Caco-2 (cell line): ENCODE data around the gene SGTA. TPM values are rescaled to one million over a fixed set of nuclear protein-coding genes. Genes with fewer than 3 reads are reported as not detected.

Experiments used
- BruUV-seq: library from RNA; stranded (reverse); fragments of 400-500 nt; replicated peaks from 2 replicates; lab custom pipeline; 2021; lab: Mats Ljungman, UMichigan
- CTCF ChIA-PET: fragments of 300-600 bp; sonication (Branson Sonifier 250); formaldehyde crosslinking; loops from one replicate; lab custom pipeline; 2022; ENCODE audit warnings: antibody characterized with exemption; lab: Charles Lee
- POLR2A ChIA-PET: fragments of 300-600 bp; sonication (Branson Sonifier 250); formaldehyde crosslinking; loops from one replicate; lab custom pipeline; 2022; ENCODE audit warnings: antibody characterized with exemption; lab: Charles Lee
- DNase-seq, 2 experiments: peaks; one replicate each; pipeline versions ENCODE4 v3.0.0 to v3.0.0-alpha.2; 2020 to 2022
- H3K27me3 ChIP-seq: replicated peaks from 2 replicates; pipeline ENCODE4 v1.6.0; 2011; ENCODE audit warnings: low read length; ENCODE audit not compliant: control insufficient read depth, insufficient read depth
- H3K36me3 ChIP-seq: 2 replicates; pipeline ENCODE4 v1.5.1; 2011; ENCODE audit warnings: low read length; ENCODE audit not compliant: control insufficient read depth, insufficient read depth
- H3K4me1 ChIP-seq: fragments of 250-450 bp; sonication (Bioruptor Pico); 2 replicates; pipeline ENCODE4 v1.5.1; 2020; ENCODE audit warnings: mild to moderate bottlenecking
- H3K4me3 ChIP-seq: 2 replicates; pipeline ENCODE4 v1.5.1; 2011; ENCODE audit warnings: low read depth, mild to moderate bottlenecking, control low read depth, low read length
- H3K9me3 ChIP-seq: fragments of 250-450 bp; sonication (Bioruptor Pico); 2 replicates; pipeline ENCODE4 v1.5.1; 2020; ENCODE audit warnings: mild to moderate bottlenecking, moderate library complexity
- H3K27ac Mint-ChIP-seq: one replicate; pipeline ENCODE4 v1.8.0; 2022; ENCODE audit warnings: mixed read lengths; ENCODE audit not compliant: unreplicated experiment
- H3K27me3 Mint-ChIP-seq: one replicate; pipeline ENCODE4 v1.8.0; 2022; ENCODE audit warnings: mixed read lengths; ENCODE audit not compliant: insufficient read depth, unreplicated experiment
- H3K36me3 Mint-ChIP-seq: one replicate; pipeline ENCODE4 v1.8.0; 2022; ENCODE audit warnings: mild to moderate bottlenecking, mixed read lengths; ENCODE audit not compliant: insufficient read depth, unreplicated experiment
- H3K4me1 Mint-ChIP-seq: one replicate; pipeline ENCODE4 v1.8.0; 2022; ENCODE audit warnings: low read depth, mixed read lengths; ENCODE audit not compliant: unreplicated experiment
- H3K4me3 Mint-ChIP-seq: one replicate; pipeline ENCODE4 v1.8.0; 2022; ENCODE audit warnings: mild to moderate bottlenecking, moderate library complexity, mixed read lengths; ENCODE audit not compliant: unreplicated experiment
- H3K9me3 Mint-ChIP-seq: one replicate; pipeline ENCODE4 v1.8.0; 2022; ENCODE audit warnings: mixed read lengths; ENCODE audit not compliant: unreplicated experiment
- intact Hi-C: fragments of 100-400 bp; cut with micrococcal nuclease; formaldehyde crosslinking; loops from one replicate; pipeline ENCODE4 v1.10.0; 2022; ENCODE audit not compliant: unreplicated experiment
- total RNA-seq: library from RNA; stranded (reverse); gene quantifications from 2 replicates; pipeline ENCODE4 v1.2.3, GENCODE V29; 2022
- TF ChIP-seq, protein P1 (sequence below), 2 experiments: fragments of 200-600 bp in 1 of 2; IDR thresholded peaks; 1 replicate in 1 of 2; 2 replicates in 1 of 2; pipeline versions ENCODE4 v1.5.1 to v1.8.0; 2011 to 2022; ENCODE audit warnings: antibody characterized with exemption in 1 of 2, control low read depth in 1 of 2, inconsistent platforms in 1 of 2, low read depth in 1 of 2, low read length in 1 of 2, mild to moderate bottlenecking in 1 of 2, moderate library complexity in 1 of 2; ENCODE audit not compliant: insufficient read depth in 1 of 2, severe bottlenecking in 1 of 2, unreplicated experiment in 1 of 2

Gene SGTA
- total RNA-seq, 1 experiment from 2014 or later = 90.1 TPM

DNA sequence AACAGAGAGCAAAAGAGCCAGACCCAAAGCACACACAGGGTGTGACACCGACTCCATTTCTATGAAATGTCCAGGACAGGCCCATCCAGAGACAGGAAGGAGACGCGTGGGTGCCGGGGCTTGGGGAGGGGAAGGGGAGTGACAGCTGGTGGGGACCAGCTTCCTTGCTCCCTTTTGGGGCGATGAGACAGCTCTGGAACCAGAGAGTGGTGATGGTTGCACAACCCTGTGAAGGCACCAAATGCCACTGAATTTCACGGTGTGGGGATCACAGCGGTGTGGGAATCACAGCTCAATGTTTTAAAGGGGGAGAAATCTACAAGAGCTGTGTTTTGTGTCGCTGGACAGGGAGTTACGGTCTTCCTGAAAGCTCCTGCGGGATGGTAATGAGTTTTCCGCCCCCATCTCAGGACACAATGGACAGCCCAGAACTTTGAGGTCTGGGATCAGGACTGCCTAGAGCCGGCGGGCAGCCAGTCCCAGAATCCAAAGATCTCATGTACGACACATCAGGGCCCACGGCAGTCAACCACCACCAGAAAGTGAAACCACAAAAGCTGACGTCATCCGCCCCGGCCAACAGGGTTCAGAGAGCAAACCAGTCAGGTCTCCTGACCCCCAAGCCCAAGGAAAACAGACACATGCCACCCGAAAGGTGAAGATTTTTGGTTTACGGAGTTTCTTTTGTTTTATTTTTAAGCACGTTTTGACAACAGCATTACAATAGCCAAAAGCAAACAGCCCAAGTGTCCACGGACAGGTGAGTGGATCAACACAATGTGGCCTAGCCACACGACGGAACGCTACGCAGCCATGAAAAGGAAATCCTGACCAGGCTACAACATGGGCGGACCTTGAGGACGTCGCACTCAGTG is 7.3 kb downstream of the SGTA start:
- Mint-ChIP-seq H3K9me3 (no peaks in the 10 kb centered on the region), H3K4me3 (no peak overlapping the region), H3K36me3 (peaks cover 46% of the 10 kb centered on the region), H3K4me1 (no peaks in the 10 kb centered on the region), H3K27ac (no peak overlapping the region), H3K27me3 (no peaks in the 10 kb centered on the region)
- ChIA-PET CTCF (interaction anchor here (0.6 kb wide), 1 partner anchor 321 kb away, joined by 3 read pairs; no protein-coding TSS in a partner anchor), POLR2A (no interaction called here)
- no peaks in the 10 kb centered on the region for H3K9me3 ChIP-seq
- H3K4me3 ChIP-seq = no peak overlapping the region
- TF ChIP-seq, protein P1, sequence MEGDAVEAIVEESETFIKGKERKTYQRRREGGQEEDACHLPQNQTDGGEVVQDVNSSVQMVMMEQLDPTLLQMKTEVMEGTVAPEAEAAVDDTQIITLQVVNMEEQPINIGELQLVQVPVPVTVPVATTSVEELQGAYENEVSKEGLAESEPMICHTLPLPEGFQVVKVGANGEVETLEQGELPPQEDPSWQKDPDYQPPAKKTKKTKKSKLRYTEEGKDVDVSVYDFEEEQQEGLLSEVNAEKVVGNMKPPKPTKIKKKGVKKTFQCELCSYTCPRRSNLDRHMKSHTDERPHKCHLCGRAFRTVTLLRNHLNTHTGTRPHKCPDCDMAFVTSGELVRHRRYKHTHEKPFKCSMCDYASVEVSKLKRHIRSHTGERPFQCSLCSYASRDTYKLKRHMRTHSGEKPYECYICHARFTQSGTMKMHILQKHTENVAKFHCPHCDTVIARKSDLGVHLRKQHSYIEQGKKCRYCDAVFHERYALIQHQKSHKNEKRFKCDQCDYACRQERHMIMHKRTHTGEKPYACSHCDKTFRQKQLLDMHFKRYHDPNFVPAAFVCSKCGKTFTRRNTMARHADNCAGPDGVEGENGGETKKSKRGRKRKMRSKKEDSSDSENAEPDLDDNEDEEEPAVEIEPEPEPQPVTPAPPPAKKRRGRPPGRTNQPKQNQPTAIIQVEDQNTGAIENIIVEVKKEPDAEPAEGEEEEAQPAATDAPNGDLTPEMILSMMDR (IDR thresholded peaks at IDR 0.05; ENCODE audit: insufficient read depth in 1 of 2, low read depth in 1 of 2, low read length in 1 of 2, severe bottlenecking in 1 of 2, unreplicated experiment in 1 of 2) = no peak
- intact Hi-C loops = no loop called here
- no peaks in the 10 kb centered on the region for H3K4me1 ChIP-seq
- no peaks in the 10 kb centered on the region for H3K36me3 ChIP-seq
- BruUV-seq = no TSS peak
- DNase-seq = no peak
- no peaks in the 10 kb centered on the region for H3K27me3 ChIP-seq

GRCh38 chr19:2774953-2775555 is 8.0 kb downstream of the SGTA start:
- no peaks in the 10 kb centered on the region for H3K27me3 Mint-ChIP-seq
- ChIA-PET CTCF (no interaction called here), POLR2A (no interaction called here)

DNA sequence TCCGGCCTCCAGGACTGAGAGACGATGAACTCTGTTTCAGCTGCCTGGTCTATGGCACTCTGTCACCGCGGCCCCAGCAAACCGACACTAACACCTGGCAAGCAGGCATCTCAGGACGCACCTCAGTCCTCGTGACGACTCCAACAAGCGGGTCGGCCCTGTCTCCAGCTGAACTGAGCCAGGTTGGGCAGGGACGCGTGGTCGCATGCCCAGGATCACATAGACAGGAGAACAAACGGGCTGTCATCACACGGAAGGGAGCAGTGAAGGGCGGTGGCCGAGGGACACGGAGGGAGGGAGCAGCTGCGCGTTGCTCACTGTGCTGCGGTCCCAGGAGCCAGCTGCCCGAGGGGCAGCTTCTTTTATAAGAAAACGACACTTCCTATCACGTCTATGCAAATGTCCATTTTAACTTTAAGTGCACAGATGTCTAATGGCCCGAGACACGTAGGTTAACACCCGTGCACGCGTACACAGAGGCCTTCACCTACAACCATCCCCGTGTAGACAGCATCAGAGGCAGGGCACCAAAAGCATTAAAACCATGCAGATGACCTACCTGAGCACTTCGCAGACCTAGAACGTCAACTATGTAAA is 8.9 kb downstream of the SGTA start:
- TF ChIP-seq, protein P1 (IDR thresholded peaks at IDR 0.05; ENCODE audit: insufficient read depth in 1 of 2, low read depth in 1 of 2, low read length in 1 of 2, severe bottlenecking in 1 of 2, unreplicated experiment in 1 of 2) = no peak
- no peaks in the 10 kb centered on the region for H3K9me3 ChIP-seq
- ChIA-PET POLR2A (no interaction called here), CTCF (no interaction called here)
- no peaks in the 10 kb centered on the region for H3K4me1 ChIP-seq
- Mint-ChIP-seq H3K36me3 (peaks cover 42% of the 10 kb centered on the region), H3K4me1 (no peaks in the 10 kb centered on the region), H3K4me3 (no peak overlapping the region), H3K9me3 (no peaks in the 10 kb centered on the region), H3K27ac (no peak overlapping the region), H3K27me3 (no peaks in the 10 kb centered on the region)
- DNase-seq = no peak
- no peak overlapping the region for H3K4me3 ChIP-seq
- intact Hi-C loops = no loop called here
- H3K27me3 ChIP-seq = no peaks in the 10 kb centered on the region
- BruUV-seq = no TSS peak
- no peaks in the 10 kb centered on the region for H3K36me3 ChIP-seq

More at GRCh38 chr19:2774953-2775555, 8.0 kb downstream of the SGTA start:
- no peaks in the 10 kb centered on the region for H3K36me3 ChIP-seq
- BruUV-seq = no TSS peak
- intact Hi-C loops = no loop called here
- no peaks in the 10 kb centered on the region for H3K27me3 ChIP-seq
- no peak overlapping the region for H3K4me3 ChIP-seq
- peaks cover 42% of the 10 kb centered on the region for H3K36me3 Mint-ChIP-seq
- H3K4me1 Mint-ChIP-seq = no peaks in the 10 kb centered on the region
- TF ChIP-seq, protein P1 (IDR thresholded peaks at IDR 0.05; ENCODE audit: insufficient read depth in 1 of 2, low read depth in 1 of 2, low read length in 1 of 2, severe bottlenecking in 1 of 2, unreplicated experiment in 1 of 2) = no peak
- H3K4me3 Mint-ChIP-seq = no peak overlapping the region
- H3K9me3 ChIP-seq = no peaks in the 10 kb centered on the region
- H3K27ac Mint-ChIP-seq = no peak overlapping the region
- no peak for DNase-seq
- H3K9me3 Mint-ChIP-seq = no peaks in the 10 kb centered on the region
- no peaks in the 10 kb centered on the region for H3K4me1 ChIP-seq
